HL-60/S4 treated with phorbol 12-myristate 13-acetate at 8.2 ng/mL for 4 days and 3 days (cell line): ENCODE measurements around the gene SNX5.

Source experiments
- in situ Hi-C: fragments of 300-500 bp; cut with MboI; formaldehyde crosslinking; loops from 2 replicates; pipeline ENCODE4 v1.15.0; 2022; ENCODE audit warnings: low sequenced_read_pairs

SNX5 gene

GRCh38 chr20:17993546-17993945, 25.0 kb upstream of the SNX5 start:
- in situ Hi-C loops = no loop called here

- in situ Hi-C loops = no loop called here
Measured at GRCh38 chr20:17992847-17993513, 24.4 kb upstream of the SNX5 start.

GRCh38 chr20:17992224-17992637, 23.6 kb upstream of the SNX5 start:
- in situ Hi-C loops = no loop called here

DNA sequence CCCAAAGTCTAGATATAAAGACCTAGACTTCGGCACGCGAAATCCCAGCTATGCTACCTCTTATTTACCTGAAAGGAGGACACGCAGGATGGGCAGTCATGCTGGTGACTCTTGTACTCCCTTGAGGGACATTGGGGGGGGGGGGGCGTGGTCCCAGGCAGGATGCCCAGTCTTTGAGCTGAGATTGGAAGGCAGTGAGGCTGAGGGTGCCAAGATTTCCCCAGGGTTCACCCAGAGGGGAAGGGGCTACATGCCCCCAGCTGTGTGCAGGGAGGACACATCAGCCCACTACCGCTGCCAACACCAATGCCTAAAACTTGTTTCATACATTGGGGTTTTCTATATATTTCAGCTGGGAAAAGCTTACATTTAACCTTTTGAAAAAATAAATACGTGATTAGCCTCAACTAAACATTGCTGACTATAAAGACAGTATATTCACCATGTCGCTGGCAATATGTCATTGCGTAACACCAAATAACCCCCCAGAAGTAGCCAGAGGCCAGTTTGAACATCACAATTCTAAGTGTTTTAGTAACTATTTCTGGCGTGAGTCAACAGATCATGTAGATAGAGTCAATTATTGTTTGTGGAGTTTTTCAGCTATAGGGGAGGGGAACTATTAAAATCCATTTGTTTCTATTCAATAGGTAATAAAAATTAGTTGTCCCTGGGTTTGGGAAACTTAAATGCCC, 21.8 kb upstream of the SNX5 start:
- in situ Hi-C loops = no loop called here

GRCh38 chr20:17987988-17988387, 19.4 kb upstream of the SNX5 start:
- in situ Hi-C loops = no loop called here

DNA sequence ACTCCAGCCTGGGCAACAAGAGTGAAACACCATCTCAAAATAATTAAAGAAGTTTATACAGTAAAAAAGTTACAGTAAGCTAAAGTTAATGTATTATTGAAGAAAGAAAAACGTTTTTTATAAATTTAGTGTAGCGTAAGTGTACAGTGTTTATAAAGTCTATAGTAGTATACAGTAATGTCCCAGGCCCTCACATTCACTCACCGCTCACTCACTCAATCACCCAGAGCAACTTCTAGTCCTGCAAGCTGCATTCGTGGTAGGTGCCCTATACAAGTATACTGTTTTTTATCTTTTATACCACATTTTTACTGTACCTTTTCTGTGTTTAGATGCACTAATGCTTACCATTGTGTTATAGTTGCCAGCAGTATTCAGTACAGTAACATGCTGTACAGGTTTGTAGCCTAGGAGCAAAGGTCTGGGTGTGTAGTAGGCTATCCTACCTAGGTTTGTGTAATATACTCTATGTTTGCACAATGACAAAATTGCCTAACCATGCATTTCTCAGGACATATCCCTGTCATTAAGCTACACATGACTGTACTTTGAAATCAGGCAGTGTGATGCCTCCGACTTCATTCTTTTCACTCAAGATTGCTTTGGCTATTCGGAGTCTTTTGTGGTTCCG, 16.9 kb upstream of the SNX5 start:
- in situ Hi-C loops = no loop called here

DNA sequence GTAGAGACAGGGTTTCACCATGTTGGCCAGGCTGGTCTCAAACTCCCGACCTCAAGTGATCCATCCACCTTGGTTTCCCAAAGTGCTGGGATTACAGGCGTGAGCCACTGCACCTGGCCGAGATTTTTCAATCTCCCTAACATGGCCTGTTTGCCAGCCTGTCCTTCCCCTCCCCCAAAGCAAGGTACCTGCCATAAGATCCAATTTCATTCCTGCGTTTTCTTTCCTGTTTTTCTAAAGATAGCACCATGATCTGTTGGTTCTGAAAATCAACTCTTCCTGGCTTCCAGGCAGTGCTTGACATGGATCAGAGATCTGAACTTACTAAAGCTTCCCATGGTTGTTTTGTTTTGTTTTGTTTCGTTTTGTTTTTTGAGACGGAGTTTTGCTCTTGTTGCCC, 7.7 kb upstream of the SNX5 start:
- in situ Hi-C loops = no loop called here

GRCh38 chr20:17972121-17972520, 3.5 kb upstream of the SNX5 start:
- in situ Hi-C loops = no loop called here

DNA sequence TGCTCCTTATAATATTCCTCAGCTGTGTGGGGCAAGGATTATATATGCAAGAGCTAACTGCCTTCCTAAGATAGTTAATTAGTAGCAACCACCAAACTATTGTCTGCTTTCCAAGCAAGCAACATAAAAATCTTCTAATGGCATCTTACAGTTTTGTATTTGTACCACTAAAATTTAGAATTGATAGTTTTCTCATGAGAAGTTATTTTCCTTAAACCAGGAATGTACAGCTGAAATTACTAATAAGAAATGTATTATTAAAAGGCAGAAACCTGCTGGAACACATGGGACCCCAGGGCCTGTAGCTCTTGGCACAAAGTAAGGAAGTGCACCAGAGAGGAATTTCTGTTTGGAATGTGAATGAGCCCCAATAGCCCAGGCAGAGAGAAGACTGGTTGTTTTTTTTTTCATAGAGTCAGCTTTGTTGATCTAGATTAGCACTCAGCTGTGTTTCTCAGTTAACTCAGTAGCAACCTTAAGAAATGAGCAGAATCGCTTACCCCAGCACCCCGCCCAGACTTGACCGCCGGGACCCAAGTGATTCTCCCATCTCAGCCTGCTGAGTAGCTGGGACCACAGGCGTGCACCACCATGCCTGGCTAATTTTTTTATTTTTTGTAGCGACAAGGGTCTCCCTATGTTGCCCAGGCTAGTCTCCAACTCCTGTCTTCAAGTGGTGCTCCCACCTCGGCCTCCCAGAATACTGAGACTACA, 2.9 kb upstream of the SNX5 start:
- in situ Hi-C loops = no loop called here

- in situ Hi-C loops = no loop called here
Measured at GRCh38 chr20:17969884-17970409, 1.4 kb upstream of the SNX5 start.

GRCh38 chr20:17969278-17969883, 787 bp upstream of the SNX5 start:
- in situ Hi-C loops = no loop called here

DNA sequence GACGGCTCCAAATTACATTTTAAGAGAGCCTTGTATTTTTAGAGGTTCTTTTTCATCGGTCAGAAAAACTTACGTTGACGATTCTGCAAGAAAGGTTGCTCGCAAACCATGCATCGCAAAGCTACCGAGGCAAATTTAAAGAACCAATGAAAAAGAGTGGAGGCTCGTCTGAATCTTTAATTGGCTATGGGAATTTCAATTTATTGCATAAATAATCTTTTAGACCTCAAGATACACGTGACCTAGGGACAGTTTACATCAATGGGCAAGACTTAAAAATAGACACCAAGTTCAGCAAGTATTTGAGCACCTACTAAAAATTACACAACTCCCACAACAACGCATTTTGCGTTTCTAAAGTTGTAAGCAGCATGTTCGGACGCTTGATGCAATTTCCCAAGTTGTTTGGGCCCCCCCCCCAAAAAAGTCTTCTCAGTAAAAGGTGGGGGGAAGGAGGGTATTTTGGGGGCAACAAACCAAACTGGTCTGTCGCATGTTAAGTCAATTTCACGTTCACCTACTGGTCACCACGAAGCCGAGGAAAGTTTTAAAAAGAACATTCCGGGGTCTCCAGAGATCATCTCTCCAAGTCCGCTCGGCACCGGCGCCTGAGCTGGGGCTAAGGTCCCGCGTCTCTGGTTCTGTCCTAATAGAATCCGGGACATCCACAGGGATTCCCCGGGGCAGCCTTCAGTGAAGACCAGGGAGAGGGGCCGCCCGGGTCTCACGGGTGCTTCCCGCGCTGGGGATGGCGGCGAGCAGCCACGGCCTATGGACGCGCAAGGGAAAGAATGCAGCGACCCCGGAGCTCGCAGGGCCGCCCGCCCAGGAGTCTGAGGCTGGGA, 851 bp downstream of the SNX5 start:
- in situ Hi-C loops = no loop called here

DNA sequence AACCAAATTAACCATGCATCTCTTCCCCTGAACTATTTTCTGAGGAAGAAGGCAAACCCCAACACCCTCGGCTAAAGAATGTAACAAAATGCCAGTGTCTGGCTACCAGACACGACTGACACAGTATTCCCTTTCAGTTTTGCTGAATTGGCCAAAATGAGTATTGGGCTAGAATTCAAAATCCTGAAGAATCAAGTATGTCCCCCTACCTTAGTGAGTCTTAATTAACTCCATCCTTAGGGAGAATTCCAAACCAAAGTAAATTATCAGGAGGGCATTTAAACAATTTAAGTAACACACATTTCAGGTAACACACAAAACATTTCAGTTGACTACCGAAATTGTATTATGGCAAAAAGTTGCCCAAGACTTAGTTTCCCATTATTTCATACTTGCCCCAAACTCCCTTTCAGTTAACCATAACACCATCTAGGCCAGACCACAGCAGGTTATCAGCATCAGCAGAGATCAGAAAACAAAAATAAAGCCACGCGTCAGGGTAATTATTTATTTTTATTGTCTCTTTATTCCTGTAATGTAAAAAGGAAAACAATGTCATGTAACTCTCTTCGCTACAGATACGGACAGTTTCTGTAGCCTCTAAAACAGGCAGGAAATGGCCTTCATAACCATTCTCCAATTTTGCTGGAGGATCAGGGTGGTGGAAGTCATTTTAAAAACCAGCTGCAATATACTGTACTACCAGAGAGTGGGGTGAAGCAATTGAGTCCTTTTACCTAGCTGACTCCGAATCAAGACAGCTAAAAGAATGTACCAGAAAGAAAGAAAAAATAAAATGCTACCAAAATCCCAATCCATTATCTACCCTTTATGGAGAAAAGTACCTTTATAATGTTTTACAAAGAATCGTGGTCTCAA, 1.9 kb downstream of the SNX5 start:
- in situ Hi-C loops = no loop called here

DNA sequence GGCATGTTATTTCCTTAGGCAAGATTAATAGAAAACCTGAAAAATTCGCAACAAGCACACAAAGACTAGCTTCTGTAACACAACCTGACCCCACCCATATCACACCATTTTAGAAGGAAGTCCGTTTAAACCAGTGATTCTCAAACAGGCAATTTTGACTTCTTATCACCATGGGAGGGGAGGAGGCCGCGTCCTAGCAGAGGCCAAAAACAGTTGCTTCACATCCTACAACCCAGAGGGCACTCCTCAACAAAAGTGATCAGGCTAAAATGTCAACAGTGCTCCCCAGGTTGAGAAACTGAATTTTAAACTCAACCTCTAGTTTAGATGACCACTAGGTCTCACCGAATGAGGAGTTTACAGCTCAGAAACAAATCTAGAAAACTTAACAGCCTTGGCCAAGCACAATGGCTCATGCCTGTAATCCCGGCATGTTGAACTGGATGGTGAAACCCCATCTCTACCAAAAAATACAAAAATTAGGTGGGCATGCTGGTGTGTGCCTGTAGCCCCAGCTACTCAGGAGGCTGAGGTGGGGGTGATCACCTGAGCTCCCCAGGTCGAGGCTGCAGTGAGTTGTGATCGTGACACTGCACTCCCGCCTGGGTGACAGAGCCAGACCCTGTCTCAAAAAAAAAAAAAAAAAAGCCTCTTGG, 3.4 kb downstream of the SNX5 start:
- in situ Hi-C loops = no loop called here

- in situ Hi-C loops = no loop called here
Measured at GRCh38 chr20:17964632-17965031, 4.0 kb downstream of the SNX5 start.

DNA sequence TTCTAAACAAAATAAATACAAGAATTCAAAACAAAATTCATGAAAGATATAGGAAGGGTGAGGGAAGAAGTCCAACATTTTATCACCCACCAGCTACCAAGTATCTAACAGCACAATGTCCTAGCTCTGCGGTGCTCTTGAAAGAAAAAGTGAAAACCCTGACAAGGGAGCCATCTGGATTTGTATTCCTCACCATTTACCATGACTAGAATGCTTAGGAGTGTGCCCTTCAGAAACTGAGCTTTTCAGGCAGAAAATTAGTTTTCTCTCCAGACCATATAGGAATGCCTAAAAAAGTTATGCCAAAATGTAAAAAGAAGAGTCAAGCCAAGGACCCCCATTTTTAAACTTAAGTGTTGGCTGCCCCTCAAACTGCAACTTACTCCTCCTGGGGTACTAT, 4.5 kb downstream of the SNX5 start:
- in situ Hi-C loops = no loop called here

DNA sequence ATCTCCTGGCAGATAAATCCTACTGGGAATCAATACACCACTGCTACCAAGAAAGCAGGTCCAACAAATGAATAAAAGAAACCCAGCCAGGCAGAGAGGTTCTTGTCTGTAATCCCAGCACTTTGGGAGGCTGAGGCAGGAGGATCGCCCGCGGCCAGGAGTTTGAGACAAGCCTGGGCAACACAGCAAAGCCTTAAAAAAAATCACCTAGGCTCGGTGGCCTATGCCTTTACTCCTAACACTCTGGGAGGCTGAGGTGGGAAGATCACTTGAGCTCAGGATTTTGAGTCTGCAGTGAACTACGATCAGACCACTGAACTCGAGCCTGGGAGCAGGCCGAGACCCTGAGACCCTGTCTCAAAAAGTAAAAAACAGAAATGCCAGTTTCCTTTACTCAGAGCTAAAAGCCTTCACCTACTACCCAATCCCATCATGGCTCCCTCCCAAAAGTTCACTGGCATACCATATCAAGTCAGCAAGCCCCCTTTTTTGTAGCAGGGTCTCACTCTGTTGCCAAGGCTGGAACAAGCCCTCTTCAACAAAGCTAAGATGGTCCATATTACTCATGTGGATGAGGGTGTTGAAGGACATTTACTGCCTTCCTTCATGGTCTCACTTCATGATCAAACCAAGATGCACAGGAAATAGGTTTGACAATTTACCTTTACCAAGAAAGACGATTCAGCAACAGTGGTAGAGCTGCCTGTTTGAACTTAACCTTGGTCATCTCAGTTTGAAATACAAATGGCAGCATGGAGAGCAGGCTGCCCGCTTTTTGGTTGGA, 5.3 kb downstream of the SNX5 start:
- in situ Hi-C loops = no loop called here

- in situ Hi-C loops = no loop called here
Measured at GRCh38 chr20:17961587-17961940, 7.0 kb downstream of the SNX5 start.
